Neural progenitor cell (in vitro differentiated cells): ENCODE measurements around the gene LRRC49.

Source experiments
- CTCF ChIP-seq: fragments of 200-600 bp; sonication (generic); IDR thresholded peaks from 2 replicates; pipeline ENCODE4 v1.5.1; 2017; ENCODE audit warnings: antibody characterized with exemption, mild to moderate bottlenecking
- EZH2 ChIP-seq: fragments of 200-600 bp; sonication (generic); IDR thresholded peaks from 2 replicates; pipeline ENCODE4 v1.6.1; 2017; ENCODE audit warnings: antibody characterized with exemption, mild to moderate bottlenecking, moderate library complexity
- EZH2phosphoT487 ChIP-seq: fragments of 200-600 bp; sonication (generic); IDR thresholded peaks from 2 replicates; pipeline ENCODE4 v1.6.1; 2017; ENCODE audit warnings: antibody characterized with exemption

GRCh38 chr15:71054286-71054952 lies 161.8 kb downstream of the LRRC49 start:
- TF ChIP-seq CTCF (no peak), EZH2 (no peak), EZH2phosphoT487 (no peak)
